ENCODE measurements around the gene MAP3K14.

DNA sequence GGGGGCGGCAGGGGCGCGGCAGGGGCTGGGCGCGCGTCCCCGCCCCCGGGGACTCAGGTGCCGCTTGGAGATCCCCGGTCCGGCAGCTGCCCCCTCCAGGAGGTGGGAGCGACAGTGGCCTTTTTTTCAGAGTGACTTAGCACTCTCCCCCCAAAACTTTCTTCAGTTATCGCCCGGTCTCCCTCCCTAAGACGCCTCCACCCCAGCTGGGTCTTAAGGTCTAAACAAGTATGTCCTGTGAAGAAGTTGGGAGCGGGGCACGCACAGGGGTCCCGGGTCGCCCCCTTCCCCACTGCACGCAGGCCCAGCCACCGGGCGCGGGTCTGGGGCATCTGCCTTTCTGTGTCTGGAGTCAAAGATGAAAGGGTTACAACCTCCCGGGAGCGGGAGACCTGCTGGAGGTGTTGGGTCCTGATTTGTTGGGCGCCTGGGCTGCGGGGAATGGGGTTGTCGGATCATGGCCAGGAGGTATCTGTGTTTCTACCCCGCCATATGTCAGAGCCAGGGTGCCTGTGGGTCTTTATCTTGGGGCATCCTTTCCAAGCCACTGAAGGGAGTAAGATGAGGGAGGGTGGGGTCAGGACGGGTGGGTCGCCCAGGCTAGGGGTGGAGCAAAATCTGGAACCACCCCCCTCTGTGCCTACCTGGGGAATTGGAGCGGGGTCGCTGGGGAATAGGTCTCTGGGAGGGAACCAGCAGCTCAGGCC is 94.4 kb downstream of the MAP3K14 start:
- TF ChIP-seq, protein P1, sequence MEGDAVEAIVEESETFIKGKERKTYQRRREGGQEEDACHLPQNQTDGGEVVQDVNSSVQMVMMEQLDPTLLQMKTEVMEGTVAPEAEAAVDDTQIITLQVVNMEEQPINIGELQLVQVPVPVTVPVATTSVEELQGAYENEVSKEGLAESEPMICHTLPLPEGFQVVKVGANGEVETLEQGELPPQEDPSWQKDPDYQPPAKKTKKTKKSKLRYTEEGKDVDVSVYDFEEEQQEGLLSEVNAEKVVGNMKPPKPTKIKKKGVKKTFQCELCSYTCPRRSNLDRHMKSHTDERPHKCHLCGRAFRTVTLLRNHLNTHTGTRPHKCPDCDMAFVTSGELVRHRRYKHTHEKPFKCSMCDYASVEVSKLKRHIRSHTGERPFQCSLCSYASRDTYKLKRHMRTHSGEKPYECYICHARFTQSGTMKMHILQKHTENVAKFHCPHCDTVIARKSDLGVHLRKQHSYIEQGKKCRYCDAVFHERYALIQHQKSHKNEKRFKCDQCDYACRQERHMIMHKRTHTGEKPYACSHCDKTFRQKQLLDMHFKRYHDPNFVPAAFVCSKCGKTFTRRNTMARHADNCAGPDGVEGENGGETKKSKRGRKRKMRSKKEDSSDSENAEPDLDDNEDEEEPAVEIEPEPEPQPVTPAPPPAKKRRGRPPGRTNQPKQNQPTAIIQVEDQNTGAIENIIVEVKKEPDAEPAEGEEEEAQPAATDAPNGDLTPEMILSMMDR (IDR thresholded peaks at IDR 0.05): no peak
- TF ChIP-seq POLR2A (IDR thresholded peaks at IDR 0.05): no peak

Measured in esophagus squamous epithelium (tissue), 4 donors.